GM12865 (cell line): Measurements from ENCODE around the gene MOG.
"Not testable (repeated sequence)": the region's sequence is repeated elsewhere in the genome, so short reads cannot be mapped to it uniquely, and the experiment has no call there.

Experiments used
- DNase-seq: peaks from one replicate; pipeline ENCODE4 v3.0.0; 2010; ENCODE audit warnings: low read depth
- H3K4me3 ChIP-seq: 2 replicates; pipeline ENCODE4 v1.5.1; 2011; ENCODE audit warnings: mild to moderate bottlenecking, low read depth, low read length, control low read depth
- CTCF ChIP-seq: IDR thresholded peaks from 2 replicates; pipeline ENCODE4 v1.5.1; 2011; ENCODE audit warnings: low read length, control low read depth, low read depth, inconsistent platforms; ENCODE audit not compliant: insufficient read depth; ENCODE audit errors: missing control alignments

The MOG gene

GRCh38 chr6:29653452-29654038 is 3.3 kb upstream of the MOG start:
- no peak overlapping the region for H3K4me3 ChIP-seq
- peak; percentile 65 for TF ChIP-seq CTCF
- peak; percentile 87 for DNase-seq

GRCh38 chr6:29655658-29656057 is 1.2 kb upstream of the MOG start:
- no peak overlapping the region for H3K4me3 ChIP-seq
- DNase-seq = no peak
- TF ChIP-seq CTCF = no peak

- H3K4me3 ChIP-seq = no peak overlapping the region
- DNase-seq = peak; percentile 63
- TF ChIP-seq CTCF = no peak
Observed at GRCh38 chr6:29656157-29656556, 735 bp upstream of the MOG start.

- no peak for DNase-seq
- H3K4me3 ChIP-seq = no peak overlapping the region
- no peak for TF ChIP-seq CTCF
Observed at GRCh38 chr6:29661071-29661470, 4.2 kb downstream of the MOG start.

- H3K4me3 ChIP-seq, DNase-seq: not testable (repeated sequence)
Observed at GRCh38 chr6:29661502-29662141, 4.7 kb downstream of the MOG start.

GRCh38 chr6:29663300-29664042 is 6.6 kb downstream of the MOG start:
- no peak for DNase-seq
- no peak for TF ChIP-seq CTCF
- H3K4me3 ChIP-seq = no peak overlapping the region

GRCh38 chr6:29665942-29666825 is 9.3 kb downstream of the MOG start:
- TF ChIP-seq CTCF = no peak
- DNase-seq = no peak
- H3K4me3 ChIP-seq = no peak overlapping the region
